Fibroblast of the aortic adventitia (primary cell): ENCODE data around the gene NANOS3. TPM values are rescaled to one million over a fixed set of nuclear protein-coding genes. Genes with fewer than 3 reads are reported as not detected.

ENCODE experiments used
- DNase-seq: peaks from one replicate; pipeline ENCODE4 v3.0.0-alpha.2; 2010; ENCODE audit warnings: low read depth
- H3K4me3 ChIP-seq: 2 replicates; pipeline ENCODE4 v1.5.1; 2011; ENCODE audit warnings: low read depth, mild to moderate bottlenecking, control low read depth, low read length, moderate library complexity
- total RNA-seq: library from RNA; depleted of rRNA; stranded (reverse); fragments of >200 nt; gene quantifications from 2 replicates; pipeline ENCODE4 v1.2.3, GENCODE V29; 2012; ENCODE audit warnings: low replicate concordance
- TF ChIP-seq, protein P1 (sequence below): IDR thresholded peaks from 2 replicates; pipeline ENCODE4 v1.5.1; 2011; ENCODE audit warnings: mild to moderate bottlenecking, low read length, control low read depth, inconsistent platforms; ENCODE audit not compliant: insufficient read depth

Gene NANOS3
- total RNA-seq, 1 donor: 0.27 TPM

DNA sequence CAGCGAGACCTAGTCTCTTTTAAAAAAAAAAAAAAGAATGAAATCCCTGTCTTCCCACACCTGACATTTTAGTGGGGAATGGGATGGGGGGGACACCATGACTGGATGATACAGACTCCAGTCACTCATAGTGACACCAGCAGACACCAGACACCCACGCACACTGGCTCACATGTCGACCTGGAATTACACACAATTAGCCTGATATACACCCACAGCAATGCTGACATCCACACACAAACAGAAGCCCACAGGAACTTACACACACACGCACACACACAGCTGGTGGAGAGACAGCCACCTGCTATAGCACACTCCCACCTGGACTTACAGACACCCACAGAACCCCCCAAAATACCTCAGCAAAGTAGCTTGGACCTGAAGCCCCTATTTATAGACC, 8.3 kb upstream of the NANOS3 start:
- TF ChIP-seq, protein P1, sequence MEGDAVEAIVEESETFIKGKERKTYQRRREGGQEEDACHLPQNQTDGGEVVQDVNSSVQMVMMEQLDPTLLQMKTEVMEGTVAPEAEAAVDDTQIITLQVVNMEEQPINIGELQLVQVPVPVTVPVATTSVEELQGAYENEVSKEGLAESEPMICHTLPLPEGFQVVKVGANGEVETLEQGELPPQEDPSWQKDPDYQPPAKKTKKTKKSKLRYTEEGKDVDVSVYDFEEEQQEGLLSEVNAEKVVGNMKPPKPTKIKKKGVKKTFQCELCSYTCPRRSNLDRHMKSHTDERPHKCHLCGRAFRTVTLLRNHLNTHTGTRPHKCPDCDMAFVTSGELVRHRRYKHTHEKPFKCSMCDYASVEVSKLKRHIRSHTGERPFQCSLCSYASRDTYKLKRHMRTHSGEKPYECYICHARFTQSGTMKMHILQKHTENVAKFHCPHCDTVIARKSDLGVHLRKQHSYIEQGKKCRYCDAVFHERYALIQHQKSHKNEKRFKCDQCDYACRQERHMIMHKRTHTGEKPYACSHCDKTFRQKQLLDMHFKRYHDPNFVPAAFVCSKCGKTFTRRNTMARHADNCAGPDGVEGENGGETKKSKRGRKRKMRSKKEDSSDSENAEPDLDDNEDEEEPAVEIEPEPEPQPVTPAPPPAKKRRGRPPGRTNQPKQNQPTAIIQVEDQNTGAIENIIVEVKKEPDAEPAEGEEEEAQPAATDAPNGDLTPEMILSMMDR: no peak
- no peak overlapping the region for H3K4me3 ChIP-seq
- no peak for DNase-seq

DNA sequence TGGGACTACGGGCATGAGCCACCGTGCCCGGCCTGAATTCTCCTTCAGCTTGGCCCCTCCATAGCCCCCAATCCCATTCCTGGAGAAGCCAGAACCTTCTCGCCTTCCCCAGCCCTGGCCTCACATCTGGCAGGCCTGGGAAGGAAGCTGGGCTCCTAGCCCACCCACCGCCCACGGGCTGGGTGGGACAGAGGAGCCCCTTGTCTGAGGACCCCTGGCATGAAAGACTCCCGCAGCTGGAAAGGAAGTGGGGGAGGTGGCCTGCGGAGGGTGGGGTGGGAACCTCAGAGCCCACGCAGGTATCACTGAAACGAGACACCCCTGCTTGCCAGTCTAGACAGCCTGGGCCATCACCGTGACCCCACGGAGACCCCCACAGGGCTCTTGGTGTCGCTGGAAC, 7.7 kb upstream of the NANOS3 start:
- DNase-seq: no peak
- TF ChIP-seq, protein P1: no peak
- H3K4me3 ChIP-seq: no peak overlapping the region

DNA sequence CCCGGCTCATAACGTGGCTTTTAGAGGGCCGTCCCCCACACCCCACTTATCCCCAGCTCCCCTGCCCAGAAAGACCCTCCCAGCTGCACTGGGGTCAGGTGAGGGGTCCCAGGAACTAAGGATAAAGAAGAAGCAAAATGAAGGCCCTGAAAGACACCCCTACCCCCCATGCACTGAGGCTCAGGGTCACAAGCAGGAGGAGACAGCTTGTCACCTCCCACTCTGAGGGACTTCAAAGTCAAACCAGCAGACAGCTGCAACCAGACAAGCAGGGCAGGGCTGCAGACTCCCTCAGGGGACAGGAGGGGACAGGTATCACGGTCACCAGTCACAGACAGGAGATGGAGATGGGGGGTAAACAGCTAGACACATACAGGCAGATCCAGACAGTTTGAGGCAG, 6.1 kb upstream of the NANOS3 start:
- DNase-seq: no peak
- TF ChIP-seq, protein P1: no peak
- H3K4me3 ChIP-seq: no peak overlapping the region

DNA sequence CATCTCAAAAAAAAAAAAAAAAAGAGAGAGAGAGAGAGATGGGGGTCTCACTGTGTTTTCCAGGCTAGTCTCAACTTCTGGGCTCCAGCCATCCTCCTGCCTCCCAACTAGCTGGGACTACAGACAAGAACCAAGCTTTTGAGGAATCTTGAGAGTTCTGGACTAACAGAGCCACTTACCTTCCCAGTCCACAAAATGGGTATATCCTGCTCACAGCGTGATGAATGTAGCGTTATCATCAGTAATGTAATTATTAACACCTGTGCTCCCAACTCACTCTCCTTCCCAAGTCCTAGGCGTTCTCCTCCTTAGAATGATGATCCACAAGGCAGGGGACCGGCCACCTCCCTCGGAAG, 4.6 kb upstream of the NANOS3 start:
- TF ChIP-seq, protein P1: no peak
- no peak overlapping the region for H3K4me3 ChIP-seq
- no peak for DNase-seq

DNA sequence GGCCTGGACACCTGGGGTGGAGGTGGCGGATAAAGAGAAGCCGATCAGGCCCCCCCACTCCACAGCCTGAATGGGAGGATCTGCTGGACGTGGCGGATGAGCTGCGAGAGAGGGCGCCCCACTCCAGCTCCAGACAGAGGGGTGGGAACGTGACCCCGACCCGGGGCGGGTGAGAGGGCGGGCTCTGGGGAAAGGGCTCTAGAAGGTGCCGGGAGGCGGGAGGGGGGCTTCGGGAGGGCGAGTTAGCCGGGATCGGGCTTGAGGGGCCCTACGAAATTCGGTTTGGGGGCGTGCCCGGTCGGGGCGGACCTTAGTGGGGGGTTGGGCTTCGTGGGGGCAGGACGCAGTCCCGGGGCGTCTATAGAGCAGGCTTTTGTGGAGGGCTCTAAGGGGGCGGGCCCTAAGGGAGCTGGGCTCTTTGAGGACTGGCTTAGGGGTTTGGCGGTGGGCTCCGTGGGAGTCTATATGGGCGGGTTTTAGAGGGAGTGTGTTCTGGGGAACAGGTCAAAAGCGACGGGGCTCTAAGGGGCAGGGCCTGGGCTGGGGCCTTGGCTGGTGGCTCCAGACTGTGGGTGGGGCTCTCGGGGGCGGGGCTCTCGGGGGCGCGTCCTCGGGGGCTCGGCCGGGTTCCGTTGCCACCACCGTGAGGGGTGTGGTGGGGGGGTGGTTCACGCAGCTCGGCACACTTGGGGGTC, 4.1 kb upstream of the NANOS3 start:
- DNase-seq: no peak
- TF ChIP-seq, protein P1: no peak
- no peak overlapping the region for H3K4me3 ChIP-seq

DNA sequence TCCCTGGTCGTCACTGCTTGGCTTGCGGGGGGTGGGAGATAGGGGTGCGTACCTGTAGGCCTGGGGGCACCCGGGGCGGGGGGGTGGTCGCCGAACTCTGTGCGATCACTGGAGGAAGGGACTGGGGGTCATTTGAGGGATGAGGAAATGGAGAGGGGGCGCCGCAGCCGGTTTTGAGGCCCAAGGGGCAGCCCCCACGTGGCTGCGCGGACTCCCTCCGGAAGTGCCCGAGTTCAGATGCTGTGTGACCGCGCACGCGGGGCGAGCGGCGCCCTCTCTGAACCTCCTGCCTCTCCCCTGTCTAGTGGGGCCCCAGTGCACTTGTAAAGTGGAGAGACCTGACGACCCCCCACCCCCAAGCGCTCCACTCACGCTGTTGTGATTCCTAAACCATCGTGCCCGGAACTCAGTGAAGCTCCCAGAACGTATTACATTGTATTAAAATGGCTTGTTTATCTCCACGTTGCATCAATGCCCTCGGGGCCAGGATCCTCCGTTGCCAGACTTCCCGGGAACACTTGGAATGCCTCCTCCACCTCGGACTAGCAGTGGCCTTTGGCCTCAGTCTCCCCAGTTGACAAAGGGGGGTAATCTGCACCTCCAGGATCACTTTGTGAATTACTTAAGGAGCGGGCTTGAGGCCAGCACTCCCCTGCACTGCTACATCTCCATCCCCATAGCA, 3.0 kb upstream of the NANOS3 start:
- H3K4me3 ChIP-seq: no peak overlapping the region
- no peak for DNase-seq
- TF ChIP-seq, protein P1: no peak
